Panc1 (cell line): ENCODE results near the gene SIM2.

Experiments
- TF ChIP-seq, protein P1 (sequence below), 2 experiments: IDR thresholded peaks; 2 replicates each; pipeline ENCODE4 v1.6.1; 2011 to 2012; ENCODE audit warnings: low read depth in 2 of 2, control low read depth in 1 of 2, low read length in 1 of 2, mild to moderate bottlenecking in 1 of 2, moderate library complexity in 1 of 2; ENCODE audit not compliant: insufficient read depth in 1 of 2
- TF ChIP-seq, protein P2 (sequence below): fragments of 450-650 bp; IDR thresholded peaks from 2 replicates; pipeline ENCODE4 v1.5.1; 2017; ENCODE audit warnings: mild to moderate bottlenecking

DNA sequence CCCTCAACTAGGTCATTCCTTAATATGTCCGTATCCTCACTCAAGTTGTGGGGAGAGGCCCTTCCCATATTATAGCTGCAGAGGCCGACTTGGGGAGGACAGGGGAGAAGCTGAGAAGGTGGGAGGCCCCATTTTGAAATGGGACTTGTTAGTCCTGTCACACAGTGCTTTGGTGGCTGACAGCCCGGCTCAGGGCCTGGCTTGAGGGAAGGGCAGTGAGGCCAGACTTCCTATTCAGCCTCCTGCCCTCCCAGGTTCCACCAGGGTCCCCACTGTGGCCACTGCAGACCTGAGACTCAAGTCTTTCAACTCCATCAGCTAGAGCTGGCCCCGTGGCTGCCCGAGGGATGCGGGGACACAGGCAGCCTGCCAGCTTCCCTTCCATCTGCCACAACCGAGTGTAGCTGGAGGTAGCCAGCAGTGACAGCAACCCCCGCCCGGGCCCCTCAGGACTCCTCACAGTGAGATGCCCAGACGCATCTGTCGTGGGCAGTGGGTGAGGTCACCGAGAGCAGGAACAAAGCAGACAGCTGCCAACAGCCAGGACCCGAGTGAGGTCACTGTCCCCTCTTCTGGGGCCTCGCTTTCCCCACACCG is 36.9 kb downstream of the SIM2 start:
- TF ChIP-seq, protein P1, sequence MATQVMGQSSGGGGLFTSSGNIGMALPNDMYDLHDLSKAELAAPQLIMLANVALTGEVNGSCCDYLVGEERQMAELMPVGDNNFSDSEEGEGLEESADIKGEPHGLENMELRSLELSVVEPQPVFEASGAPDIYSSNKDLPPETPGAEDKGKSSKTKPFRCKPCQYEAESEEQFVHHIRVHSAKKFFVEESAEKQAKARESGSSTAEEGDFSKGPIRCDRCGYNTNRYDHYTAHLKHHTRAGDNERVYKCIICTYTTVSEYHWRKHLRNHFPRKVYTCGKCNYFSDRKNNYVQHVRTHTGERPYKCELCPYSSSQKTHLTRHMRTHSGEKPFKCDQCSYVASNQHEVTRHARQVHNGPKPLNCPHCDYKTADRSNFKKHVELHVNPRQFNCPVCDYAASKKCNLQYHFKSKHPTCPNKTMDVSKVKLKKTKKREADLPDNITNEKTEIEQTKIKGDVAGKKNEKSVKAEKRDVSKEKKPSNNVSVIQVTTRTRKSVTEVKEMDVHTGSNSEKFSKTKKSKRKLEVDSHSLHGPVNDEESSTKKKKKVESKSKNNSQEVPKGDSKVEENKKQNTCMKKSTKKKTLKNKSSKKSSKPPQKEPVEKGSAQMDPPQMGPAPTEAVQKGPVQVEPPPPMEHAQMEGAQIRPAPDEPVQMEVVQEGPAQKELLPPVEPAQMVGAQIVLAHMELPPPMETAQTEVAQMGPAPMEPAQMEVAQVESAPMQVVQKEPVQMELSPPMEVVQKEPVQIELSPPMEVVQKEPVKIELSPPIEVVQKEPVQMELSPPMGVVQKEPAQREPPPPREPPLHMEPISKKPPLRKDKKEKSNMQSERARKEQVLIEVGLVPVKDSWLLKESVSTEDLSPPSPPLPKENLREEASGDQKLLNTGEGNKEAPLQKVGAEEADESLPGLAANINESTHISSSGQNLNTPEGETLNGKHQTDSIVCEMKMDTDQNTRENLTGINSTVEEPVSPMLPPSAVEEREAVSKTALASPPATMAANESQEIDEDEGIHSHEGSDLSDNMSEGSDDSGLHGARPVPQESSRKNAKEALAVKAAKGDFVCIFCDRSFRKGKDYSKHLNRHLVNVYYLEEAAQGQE (IDR thresholded peaks at IDR 0.05; ENCODE audit: insufficient read depth in 1 of 2, low read depth in 2 of 2, low read length in 1 of 2) = no peak
- TF ChIP-seq, protein P2, sequence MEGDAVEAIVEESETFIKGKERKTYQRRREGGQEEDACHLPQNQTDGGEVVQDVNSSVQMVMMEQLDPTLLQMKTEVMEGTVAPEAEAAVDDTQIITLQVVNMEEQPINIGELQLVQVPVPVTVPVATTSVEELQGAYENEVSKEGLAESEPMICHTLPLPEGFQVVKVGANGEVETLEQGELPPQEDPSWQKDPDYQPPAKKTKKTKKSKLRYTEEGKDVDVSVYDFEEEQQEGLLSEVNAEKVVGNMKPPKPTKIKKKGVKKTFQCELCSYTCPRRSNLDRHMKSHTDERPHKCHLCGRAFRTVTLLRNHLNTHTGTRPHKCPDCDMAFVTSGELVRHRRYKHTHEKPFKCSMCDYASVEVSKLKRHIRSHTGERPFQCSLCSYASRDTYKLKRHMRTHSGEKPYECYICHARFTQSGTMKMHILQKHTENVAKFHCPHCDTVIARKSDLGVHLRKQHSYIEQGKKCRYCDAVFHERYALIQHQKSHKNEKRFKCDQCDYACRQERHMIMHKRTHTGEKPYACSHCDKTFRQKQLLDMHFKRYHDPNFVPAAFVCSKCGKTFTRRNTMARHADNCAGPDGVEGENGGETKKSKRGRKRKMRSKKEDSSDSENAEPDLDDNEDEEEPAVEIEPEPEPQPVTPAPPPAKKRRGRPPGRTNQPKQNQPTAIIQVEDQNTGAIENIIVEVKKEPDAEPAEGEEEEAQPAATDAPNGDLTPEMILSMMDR = no peak
